ENCODE results near the gene SLC9A3.
A peak's percentile ranks its signal among the peaks of the same experiment; 100 is the strongest.

SLC9A3 gene

DNA sequence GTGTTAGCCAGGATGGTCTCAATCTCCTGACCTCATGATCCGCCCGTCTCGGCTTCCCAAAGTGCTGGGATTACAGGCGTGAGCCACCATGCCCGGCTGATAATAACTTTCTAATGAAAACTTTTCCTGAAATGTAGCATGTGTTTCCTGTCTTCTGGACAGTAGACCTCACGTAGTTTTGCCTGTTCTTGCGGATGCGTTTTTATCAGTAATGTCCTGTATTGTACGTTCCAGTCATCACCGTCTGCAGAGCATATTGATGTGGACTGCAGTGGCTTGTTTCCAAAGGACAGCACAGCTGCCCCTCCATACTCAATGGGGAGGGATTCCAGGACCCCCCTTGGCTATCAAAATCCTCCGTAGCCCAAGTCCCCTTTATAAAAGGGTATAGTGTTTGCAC, 68.4 kb downstream of the SLC9A3 start:
- no peak for DNase-seq

DNA sequence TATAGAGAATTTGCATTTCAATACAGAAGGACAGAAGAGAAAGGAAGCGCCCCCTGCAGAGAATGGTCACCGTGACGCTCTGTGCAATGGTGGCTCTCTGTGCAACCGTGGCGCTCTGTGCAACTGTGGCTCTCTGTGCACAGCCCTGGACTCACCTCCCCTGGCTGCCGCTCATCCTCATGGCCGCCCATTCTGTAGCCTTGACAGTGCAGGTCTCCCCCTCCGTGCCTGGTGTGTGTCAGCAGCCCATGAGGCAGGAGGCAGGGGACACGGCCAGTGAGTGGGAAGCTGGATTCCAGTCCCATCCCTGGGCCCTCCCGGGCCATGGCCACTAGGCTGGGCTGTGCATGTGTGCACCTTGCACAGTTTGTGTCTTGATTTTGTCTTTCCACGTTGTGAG, 69.3 kb downstream of the SLC9A3 start:
- no peak for DNase-seq

DNA sequence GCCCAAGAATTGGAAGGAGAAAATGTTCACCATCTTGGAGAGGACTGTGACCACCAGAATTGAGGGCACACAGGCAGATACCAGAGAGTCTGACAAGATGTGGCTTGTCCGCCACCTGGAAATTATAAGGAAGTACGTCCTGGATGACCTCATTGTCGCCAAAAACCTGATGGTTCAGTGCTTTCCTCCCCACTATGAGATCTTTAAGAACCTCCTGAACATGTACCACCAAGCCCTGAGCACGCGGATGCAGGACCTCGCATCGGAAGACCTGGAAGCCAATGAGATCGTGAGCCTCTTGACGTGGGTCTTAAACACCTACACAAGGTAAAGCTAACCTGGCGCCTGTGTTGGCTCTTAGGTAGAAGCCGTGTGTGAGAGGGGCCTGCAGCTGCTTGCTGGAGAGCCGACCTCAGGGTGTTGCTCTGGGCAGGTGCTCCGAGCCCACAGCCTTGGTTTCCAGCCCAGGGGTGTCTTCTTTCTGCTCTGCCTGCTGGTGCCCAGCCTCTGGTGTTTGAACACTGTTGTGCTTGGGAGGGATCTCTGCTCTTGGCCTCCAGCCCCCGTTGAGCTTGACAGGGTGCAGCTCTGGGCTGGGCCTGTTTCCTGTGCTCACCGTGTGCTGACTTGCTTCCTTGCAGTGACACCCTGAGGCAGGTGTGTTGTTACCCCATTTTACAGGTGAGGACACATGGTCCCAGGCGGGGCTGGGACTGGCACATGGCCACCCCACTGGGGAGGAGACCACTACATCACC, 70.3 kb downstream of the SLC9A3 start:
- no peak for DNase-seq

DNA sequence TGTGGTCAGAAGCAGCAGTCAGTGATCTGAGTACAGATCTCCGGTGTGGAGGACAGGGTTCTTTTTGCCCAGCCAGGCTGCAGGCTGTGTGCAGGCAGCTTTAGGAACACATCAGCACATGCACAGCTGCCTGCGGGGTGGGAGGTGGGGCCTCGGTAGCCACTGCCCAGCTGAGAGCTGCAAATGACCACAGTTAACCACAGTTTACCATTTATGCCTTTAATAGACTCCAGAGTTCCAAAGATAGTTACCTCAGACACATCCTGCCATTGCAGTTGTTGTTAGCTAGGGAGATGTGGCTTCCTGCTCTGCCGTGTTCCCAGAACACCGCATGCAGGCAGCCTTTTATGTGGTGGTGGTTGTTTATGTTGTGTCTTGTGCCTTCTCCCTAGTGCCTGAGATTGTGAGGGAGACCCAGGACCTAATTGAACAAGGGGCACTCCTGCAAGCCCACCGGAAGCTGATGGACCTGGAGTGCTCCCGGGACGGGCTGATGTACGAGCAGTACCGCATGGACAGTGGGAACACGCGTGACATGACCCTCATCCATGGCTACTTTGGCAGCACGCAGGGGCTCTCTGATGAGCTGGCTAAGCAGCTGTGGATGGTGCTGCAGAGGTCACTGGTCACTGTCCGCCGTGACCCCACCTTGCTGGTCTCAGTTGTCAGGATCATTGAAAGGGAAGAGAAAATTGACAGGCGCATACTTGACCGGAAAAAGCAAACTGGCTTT, 71.1 kb downstream of the SLC9A3 start:
- DNase-seq, result no peak

DNA sequence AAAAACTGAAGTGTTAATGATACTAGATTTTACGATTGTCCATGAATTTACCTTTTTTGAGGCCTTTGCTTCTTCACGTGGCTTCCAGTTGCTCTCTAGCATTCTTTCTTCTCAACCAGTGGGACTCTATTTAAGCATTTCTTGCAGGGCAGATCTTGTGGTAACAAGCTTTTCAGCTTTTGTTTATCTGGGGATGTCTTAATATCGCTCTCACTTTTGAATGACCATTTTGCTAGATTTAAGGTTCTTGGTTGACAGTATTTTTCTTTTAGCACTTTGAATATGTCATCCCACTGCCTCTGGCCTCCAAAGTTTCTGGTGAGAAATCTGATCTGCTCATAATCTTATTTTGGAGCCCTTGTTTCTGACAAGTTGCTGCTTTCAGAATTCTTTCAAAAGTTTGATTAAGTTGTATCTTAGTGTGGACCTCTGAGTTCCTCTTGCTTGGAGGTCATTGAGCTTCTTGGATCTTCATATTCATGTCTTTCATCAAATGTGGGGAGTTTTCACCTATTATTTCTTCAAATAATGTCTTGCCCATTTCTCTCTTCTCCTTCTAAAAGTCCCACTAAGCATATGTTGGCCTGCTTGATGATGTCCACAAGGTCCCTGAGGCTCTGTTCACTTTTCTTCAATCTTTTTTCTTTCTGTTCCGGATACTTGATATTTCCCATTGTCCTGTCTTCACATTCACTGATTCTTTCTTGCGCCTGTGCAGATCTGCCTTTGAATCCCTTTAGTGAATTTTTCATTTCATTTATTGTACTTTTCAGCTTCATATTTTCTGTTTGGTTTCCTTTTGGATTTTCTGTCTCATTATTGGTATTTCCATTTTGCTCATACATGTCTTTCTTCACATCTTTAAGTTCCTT, 72.4 kb downstream of the SLC9A3 start:
- DNase-seq, result no peak

DNA sequence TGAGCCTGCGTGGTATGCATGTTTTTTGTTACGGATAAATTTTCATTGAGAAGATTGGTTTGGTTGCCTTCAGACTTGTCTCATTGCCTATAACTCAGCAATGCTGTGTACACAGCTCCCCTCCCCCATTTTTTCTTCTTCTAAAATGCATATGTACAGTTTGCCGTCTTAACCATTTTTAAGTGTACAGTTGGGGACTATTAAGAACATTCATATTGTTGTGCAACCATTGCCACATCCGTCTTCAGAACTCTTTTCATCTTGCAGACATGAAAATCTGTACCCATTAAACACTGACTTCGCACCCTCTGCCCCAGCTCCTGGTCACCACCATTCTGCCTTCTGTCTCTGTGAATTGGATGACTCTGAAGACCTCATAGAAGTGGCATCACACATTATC, 75.1 kb downstream of the SLC9A3 start:
- no peak for DNase-seq

DNA sequence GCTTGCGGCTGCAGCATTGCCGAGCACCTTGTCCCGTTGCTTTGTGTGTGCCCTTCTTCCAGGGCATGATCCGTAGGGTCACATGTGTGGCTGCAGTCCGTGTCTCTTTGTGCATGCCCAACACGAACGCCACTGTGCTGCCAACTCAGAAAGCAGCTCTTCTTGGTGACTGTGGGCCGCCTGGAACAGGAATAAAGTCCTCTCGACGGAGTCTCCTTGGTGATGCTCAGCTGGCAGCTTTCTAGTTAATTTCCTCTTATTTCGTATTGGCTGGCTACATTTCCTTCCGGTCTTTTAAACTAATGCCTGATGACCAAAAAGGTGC, 75.5 kb downstream of the SLC9A3 start:
- DNase-seq, result no peak

DNA sequence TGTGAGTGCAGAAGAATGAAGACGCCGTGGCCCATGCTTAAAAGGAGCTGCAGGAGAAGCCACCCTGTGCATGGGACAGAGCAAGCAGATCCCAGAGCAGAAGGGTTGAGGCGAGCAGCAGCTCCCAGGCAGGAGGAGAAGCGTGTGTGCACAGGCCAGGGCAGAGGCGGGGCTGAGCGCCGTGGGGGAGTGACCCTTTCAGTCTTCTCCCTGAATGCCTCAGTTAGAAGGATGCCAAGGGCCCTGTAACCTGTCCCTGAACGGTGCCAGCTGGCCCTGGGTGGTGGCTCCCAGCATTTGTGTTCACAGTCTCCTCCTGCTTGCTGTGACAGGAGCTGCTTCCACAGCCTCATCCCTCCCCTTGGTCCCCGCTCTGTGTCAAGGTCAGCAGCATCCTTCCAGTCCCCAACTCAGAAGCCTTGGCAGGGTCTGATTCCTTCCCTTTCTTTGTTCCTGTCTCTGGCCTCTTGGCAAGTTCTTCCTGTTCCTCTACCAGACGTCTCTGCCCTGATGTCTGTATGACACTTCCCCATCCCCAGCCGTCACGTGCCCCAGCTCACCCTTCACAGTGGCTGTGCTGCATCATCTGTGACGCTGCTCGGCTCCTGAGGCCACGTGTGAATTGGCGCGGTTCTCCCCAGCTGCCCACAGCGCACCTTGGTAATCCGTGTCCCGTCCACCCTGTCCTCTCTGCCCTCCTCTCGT, 76.0 kb downstream of the SLC9A3 start:
- no peak for DNase-seq

DNA sequence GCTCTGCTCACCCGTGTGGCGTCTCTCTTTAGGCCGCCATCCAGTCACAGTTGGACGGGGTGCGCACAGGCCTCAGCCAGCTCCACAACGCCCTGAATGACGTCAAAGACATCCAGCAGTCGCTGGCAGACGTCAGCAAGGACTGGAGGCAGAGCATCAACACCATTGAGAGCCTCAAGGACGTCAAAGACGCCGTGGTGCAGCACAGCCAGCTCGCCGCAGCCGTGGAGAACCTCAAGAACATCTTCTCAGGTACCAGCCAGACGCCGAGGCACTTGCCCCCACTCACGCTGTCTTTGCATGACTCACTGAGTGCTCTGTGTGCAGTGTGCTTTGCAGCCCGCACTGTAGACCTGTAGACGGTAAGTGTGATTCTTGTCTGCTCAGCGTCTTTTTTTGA, 76.7 kb downstream of the SLC9A3 start:
- no peak for DNase-seq

DNA sequence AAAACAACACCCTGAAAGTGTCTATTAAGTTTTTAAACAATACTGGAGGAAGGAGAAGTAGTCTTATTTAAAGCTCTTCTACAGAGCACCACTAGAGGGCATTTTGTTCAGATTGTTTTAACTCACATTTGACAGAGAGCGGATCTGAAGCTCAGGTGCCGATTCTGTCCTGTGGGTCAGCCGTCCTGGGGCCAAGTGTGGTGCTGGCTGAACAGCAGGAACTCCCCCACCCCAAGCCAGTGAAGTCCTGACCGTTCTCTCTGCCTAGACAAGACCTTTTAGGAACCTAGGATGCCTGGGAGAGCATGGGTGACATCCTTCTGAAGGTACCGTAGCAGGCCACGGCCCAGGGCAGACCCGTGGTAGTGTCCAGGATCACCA, 77.4 kb downstream of the SLC9A3 start:
- peak; percentile 73 for DNase-seq

DNA sequence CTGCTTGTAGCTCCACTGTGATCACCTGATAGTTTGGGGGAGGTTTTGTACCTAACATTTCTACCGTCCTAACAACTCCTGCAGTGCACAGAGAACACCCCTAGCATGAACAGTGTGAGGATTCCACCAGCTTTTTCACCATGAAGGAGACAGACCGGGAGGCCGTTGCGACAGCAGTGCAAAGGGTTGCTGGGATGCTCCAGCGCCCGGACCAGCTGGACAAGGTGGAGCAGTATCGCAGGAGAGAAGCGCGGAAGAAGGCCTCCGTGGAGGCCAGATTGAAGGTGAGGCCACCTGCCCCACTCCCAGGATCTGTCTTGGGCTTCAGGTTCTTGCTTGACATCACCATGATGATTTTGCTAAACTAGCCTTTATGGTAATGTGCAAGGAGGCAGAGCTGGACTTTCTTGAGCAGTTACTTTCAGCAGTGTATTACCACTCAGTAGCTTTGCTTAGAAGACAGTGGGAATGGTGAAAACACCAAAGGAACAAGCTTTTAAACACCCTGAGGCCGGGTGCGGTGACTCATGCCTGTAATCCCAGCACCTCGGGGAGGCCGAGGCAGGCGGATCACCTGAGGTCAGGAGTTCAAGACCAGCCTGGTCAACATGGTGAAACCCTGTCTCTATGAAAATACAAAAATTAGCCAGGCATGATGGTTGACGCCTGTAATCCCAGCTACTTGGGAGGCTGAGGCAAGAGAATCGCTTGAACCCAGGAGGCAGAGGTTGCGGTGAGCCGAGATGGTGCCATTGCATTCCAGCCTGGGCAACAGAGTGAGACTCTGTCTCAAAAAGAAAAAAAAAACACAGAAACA, 78.0 kb downstream of the SLC9A3 start:
- no peak for DNase-seq

DNA sequence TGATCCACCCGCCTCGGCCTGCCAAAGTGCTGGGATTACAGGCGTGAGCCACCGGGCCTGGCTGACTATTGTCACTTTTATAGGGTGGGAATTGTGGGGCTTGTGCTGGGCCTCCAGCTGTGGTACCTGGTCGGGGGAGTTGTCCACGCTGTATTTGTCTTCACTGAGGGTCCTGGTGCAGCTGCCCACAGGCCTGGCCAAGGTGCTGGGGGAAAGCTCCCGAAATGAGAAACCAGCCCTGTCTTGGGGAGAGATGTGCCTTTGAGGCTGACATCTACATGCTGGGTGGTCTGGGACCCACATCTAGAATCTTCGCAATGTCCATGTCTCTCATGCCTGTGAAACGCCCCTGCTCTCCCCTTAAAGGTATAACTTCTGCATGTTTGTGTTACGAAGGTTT, 78.7 kb downstream of the SLC9A3 start:
- DNase-seq, result no peak

DNA sequence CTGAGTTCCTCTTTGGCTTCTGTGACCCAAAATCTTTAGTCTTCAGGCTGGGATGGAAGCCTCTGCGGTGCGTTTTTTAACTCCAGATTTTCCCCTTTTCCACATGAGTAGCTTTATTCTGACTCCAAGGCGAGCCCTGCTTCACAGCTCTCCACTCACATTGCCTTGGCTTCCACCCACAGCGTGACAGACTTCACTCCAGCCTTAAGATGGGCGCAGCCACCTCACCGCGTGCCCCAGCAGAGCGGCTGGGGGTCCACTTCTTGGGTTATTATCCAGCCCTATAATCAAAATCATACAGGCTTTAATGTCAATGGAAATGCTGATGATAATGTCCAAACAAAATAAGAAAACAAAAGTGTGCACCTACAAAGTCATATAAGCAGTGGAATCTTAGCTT, 80.0 kb downstream of the SLC9A3 start:
- no peak for DNase-seq

DNA sequence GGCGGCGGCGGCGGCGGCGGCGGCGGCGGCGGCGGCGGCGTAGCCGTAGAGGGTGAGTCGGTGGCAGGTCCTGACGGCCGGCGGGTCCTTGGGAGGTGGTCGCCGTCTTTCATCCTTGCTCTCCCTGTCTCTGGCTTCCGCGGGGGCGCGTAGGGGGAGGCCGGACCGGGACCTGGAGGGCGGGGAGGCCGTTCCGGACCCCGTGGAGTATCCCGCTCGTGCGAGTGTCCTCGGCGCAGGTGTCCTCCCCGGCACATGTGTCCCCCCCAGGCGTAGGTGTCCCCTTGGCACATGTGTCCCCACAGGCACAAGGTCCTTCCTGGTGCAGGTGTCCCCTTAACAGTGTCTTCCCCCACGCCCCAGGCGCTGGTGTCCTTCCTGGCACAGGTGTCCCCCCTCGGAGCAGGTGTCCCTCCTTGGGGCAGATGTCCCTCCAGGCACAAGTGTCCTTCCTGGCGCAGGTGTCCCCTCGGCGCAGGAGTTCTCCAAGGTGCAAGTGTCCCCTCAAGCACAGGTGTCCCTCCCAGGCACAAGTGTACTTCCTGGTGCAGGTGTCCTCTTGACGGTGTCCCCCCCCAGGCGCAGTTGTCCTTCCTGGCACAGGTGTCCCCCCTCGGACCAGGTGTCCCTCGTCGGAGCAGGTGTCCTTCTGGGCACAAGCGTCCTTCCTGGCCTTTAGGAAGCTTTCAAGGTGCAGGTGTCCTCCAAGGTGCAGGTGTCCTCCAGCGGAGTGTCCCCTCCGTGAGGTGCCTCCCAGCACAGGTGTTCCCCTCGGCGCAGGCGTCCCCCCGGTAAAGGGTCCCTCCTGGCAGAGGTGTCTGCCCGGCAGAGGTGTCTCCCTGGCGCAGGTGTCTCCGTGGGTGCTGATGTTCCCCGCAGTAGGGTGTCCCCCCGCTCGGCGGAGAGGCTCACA, 80.8 kb downstream of the SLC9A3 start:
- peak; percentile 97 for DNase-seq

DNA sequence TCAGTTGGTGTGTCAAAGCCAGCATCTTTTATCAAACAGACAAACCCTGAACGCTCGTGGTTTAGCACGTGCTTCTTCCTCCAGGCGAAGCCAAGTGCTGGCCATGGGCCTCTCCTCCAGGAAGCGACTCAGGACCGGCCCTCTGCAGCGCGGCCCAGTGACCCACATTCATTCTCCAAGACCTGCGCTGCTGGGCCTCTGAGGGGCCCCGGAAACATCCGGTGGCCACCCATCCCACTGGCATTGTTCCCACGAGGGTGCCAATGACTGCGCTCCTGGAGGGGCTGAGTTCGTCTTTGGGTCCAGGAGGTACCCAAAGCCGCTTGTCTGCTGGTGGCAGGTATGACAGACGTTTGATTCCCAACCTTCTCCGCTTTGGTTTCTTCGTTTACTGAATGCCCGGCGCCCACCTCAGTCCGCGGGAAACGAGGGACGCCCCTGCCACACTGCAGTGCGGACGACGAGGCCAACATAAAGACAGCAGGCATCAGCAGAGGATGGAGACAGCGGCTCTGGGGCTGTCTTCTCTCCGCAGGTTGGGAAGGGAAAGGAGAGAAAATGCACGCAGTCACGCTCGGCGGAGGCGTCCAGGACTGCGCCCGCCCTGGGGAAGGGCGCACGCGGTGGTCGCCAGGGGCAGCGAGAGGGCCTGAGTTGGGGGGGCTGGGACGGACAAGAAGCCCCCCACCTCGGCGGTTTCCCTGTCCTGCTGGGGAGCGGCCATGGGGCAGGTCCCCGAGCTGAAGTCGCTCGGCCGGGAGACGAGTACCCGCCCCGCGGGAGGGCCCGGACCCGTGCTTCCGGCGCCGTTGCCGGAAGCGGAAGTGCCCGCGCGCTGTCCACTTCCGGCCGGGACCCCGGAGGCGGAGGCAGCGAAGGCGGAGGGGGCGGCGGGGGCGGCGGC, 81.7 kb downstream of the SLC9A3 start, which contains the start of gene EXOC3:
Gene EXOC3 (plus strand): TSS at position 842 of the 904 bp plus-strand sequence. CDS start 3,030 bp downstream, outside the sequence.
- DNase-seq, result peak; percentile 94

DNA sequence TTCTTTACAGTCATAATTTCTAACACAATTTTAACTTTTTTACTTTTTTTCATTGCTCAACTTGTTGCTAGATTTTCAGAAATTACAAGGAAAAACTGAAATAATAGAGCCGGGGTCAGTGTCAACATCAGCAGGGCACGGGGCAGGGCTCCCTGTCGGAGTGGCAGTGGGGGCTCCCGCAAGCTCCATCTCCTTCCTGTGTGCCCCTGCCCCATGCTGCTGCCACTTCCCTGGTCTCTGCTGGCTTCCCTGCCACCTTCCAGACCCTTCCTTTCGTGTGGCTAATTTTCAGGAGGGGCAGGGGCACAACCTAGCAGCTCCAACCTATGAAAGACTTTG, 82.3 kb downstream of the SLC9A3 start:
- no peak for DNase-seq

DNA sequence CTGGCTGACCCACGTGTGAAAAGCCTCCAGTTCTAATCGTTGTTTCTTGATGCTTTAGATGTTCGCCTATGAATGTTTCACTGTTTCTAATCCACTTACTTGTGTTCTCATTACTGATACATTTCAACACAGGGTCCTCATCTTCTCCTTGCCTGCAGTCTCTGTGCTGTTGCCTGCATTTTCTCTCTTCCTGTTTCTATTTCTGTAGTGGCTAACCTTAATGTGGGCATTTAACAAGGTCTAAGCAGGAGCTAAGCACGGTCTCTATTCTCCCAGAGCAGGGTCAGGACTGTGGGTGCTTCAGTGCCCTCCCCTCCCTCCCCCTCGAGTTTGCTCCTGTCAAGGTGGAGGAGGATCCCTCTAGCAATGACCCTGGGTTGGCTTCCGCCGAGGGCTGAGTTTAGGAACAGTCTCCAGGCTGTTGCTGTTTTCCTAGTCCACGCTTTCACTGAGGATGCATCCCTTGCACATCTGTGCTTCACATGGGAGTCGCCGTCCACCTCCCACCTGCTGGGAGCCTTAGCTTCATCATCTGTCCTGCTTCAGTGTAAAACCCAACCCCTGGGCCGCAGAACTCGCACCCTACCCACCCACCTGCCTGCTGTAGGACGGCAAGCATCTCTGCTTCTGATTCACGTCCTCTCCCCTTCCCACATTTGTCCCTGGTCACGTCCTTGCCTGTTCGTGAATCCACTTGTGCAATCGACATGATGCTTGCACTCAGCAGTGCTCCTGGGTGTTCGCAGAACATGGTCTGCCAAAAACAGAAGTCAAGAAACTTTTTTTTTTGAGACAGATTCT, 83.6 kb downstream of the SLC9A3 start:
- no peak for DNase-seq

DNA sequence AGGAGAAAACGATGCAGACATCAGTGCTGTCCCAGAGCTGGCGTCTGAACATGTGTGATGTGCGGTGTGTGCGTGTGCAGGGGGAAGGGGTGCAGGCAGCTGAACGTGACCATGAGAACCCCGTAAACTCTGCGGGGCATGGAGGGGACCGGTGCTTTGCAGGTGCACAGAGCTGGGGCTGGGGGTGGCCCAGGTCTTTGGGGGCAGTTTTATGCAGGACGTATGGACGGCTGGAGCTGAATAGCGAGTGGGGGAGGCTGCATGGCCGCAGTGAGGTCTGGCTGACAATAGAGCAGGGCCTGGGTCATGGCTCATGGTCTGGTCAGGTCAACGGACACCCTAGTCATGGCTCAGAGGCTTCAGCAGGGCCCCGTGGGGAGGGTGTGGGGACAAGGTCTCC, 84.6 kb downstream of the SLC9A3 start:
- no peak for DNase-seq

DNA sequence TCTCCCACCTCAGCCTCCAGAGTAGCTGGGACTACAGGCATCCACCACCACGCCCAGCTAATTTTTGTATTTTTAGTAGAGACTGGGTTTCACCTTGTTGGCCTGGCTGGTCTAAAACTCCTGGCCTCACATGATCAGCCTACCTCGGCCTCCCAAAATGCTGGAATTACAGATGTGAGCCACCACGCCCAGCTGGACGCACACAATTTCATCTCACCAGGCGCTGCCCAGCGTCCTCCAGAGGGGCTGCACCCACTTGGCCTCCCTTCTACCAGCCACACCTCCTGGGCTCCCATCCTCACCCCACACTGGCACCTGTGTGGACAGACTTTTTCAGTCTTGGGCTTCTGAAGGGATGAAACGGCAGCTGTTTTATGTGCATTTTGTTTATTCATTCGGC, 85.1 kb downstream of the SLC9A3 start:
- DNase-seq, result no peak

All from DMS53 (cell line).